ENCODE results near the gene ZNF436. TPM values are rescaled to one million over a fixed set of nuclear protein-coding genes. Genes with fewer than 3 reads are reported as not detected.

The ZNF436 gene
- total and polyA plus RNA-seq, 2 of the 13 experiments (the other 11 are each of a cell fraction or from before 2014, with no cell fraction given), result 4.3 to 9.9 TPM

DNA sequence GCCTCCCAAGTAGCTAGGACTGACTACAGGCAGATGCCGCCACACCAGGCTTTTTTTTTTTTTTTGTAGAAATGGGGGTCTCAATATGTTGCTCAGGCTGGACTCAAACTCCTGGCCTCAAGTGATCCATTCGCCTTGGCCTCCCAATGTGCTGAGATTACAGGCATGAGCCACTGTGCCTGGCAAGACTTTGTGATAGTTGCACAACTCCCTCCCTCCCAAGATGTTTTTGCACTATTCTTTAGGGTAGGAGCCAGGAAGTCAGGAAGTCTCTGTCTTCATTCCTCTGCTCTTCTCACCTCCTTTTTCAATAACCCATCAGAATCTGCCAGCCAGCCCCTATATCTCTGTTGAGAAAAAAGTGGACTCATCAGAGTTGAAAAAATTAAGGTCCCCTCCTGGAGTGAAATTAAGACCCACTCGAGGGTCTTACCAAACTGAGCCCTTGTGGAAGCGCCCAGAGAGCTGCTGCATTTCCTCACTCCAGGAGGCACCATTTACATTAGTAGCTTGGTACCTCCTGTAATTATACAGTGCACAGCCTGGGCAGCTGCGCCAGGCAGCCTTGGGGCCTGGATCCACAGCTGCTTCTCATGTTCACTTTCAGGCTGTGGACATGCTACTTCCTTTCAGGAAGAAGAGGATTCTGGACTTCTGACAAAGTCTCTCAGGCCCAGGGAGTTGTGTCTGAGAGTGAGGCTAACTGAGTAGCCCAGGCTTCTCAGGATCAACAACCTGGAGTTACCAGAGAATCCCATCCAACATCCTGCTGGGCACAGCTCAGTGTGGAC is 30.9 kb upstream of the ZNF436 start (continued):
- TF ChIP-seq, protein P1, sequence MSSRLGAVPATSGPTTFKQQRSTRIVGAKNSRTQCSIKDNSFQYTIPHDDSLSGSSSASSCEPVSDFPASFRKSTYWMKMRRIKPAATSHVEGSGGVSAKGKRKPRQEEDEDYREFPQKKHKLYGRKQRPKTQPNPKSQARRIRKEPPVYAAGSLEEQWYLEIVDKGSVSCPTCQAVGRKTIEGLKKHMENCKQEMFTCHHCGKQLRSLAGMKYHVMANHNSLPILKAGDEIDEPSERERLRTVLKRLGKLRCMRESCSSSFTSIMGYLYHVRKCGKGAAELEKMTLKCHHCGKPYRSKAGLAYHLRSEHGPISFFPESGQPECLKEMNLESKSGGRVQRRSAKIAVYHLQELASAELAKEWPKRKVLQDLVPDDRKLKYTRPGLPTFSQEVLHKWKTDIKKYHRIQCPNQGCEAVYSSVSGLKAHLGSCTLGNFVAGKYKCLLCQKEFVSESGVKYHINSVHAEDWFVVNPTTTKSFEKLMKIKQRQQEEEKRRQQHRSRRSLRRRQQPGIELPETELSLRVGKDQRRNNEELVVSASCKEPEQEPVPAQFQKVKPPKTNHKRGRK (CRISPR knock-in tag; IDR thresholded peaks at IDR 0.05), result no peak
- TF ChIP-seq ZSCAN12 (CRISPR knock-in tag; IDR thresholded peaks at IDR 0.05) (no peak), KAT2B (IDR thresholded peaks at IDR 0.05; ENCODE audit: borderline replicate concordance, low read depth, low read length) (no peak)
- TF ChIP-seq, protein P2, sequence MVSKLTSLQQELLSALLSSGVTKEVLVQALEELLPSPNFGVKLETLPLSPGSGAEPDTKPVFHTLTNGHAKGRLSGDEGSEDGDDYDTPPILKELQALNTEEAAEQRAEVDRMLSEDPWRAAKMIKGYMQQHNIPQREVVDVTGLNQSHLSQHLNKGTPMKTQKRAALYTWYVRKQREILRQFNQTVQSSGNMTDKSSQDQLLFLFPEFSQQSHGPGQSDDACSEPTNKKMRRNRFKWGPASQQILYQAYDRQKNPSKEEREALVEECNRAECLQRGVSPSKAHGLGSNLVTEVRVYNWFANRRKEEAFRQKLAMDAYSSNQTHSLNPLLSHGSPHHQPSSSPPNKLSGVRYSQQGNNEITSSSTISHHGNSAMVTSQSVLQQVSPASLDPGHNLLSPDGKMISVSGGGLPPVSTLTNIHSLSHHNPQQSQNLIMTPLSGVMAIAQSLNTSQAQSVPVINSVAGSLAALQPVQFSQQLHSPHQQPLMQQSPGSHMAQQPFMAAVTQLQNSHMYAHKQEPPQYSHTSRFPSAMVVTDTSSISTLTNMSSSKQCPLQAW (CRISPR knock-in tag; IDR thresholded peaks at IDR 0.05), result no peak

DNA sequence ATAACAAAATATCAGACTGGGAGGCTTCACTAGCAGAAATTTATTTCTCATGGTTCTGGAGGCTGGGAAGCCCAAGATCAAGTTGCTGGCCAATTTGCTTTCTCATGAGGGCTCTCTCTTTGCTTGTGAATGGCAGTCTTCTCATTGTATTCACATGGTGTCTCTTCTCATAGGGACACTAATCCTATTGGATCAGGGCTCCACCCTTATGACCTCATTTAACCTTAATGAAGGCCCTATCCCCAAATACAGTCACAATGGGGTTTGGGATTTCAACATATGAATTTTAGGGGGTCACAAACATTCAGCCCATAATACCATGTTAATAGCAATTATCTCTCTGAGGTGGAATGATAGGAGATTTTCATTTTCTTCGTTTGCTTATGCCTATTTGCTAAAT is 29.6 kb upstream of the ZNF436 start:
- H3K27me3 ChIP-seq (ENCODE audit: control insufficient read depth in 1 of 2, insufficient read depth in 2 of 2, low read length in 2 of 2), result no peaks in the 10 kb centered on the region
- intact Hi-C loops (cut with micrococcal nuclease; ENCODE audit: unreplicated experiment) (no loop called here), in situ Hi-C loops (cut with HindIII; ENCODE audit: extremely low pct_ligation_motif_present, low pct_unique_long_range_greater_than_20kb) (no loop called here)
- FAIRE-seq (no peak), ATAC-seq (no peak), DNase-seq (ENCODE audit: low spot score) (no peak)
- ChIA-PET POLR2A (no interaction called here), CTCF (ENCODE audit: low intra/inter-chr PET ratio, low total read pairs) (no interaction called here)
- peaks cover 19% of the 10 kb centered on the region; the same call in 1 of the 2 replicates for H3K4me1 ChIP-seq (ENCODE audit: insufficient read depth, low read length)
- H3K79me2 ChIP-seq (ENCODE audit: insufficient read depth, low read length), result no peaks in the 10 kb centered on the region
- no peak overlapping the region for H3K9ac ChIP-seq (ENCODE audit: insufficient read depth, low read depth, low read length)
- no TSS peak for BruUV-seq (replicated peaks)
- TF ChIP-seq, protein P3, sequence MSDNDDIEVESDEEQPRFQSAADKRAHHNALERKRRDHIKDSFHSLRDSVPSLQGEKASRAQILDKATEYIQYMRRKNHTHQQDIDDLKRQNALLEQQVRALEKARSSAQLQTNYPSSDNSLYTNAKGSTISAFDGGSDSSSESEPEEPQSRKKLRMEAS (IDR thresholded peaks at IDR 0.05), result no peak
- peak; percentile 96 for TF ChIP-seq ZNF264 (CRISPR knock-in tag; IDR thresholded peaks at IDR 0.05)
- TF ChIP-seq, protein P4, sequence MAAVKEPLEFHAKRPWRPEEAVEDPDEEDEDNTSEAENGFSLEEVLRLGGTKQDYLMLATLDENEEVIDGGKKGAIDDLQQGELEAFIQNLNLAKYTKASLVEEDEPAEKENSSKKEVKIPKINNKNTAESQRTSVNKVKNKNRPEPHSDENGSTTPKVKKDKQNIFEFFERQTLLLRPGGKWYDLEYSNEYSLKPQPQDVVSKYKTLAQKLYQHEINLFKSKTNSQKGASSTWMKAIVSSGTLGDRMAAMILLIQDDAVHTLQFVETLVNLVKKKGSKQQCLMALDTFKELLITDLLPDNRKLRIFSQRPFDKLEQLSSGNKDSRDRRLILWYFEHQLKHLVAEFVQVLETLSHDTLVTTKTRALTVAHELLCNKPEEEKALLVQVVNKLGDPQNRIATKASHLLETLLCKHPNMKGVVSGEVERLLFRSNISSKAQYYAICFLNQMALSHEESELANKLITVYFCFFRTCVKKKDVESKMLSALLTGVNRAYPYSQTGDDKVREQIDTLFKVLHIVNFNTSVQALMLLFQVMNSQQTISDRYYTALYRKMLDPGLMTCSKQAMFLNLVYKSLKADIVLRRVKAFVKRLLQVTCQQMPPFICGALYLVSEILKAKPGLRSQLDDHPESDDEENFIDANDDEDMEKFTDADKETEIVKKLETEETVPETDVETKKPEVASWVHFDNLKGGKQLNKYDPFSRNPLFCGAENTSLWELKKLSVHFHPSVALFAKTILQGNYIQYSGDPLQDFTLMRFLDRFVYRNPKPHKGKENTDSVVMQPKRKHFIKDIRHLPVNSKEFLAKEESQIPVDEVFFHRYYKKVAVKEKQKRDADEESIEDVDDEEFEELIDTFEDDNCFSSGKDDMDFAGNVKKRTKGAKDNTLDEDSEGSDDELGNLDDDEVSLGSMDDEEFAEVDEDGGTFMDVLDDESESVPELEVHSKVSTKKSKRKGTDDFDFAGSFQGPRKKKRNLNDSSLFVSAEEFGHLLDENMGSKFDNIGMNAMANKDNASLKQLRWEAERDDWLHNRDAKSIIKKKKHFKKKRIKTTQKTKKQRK (IDR thresholded peaks at IDR 0.05; ENCODE audit: low read length), result no peak
- no peak overlapping the region for H2AFZ ChIP-seq (ENCODE audit: low read length)
- no peak overlapping the region for H3K4me2 ChIP-seq (ENCODE audit: low read depth, low read length)
- peaks cover 25 to 73% of the 10 kb centered on the region in 2 experiments for H3K36me3 ChIP-seq (replicated peaks in 1 of 2; ENCODE audit: control insufficient read depth in 1 of 2, insufficient read depth in 2 of 2, low read length in 2 of 2)
- H4K20me1 ChIP-seq (ENCODE audit: insufficient read depth, low read length), result no peaks in the 10 kb centered on the region
- no peak overlapping the region for H3K27ac ChIP-seq (ENCODE audit: extremely low read length, insufficient read depth, low read length)
- 100% methylated on average over 1 of the region's 1 CpG for WGBS (ENCODE audit: low lambda C conversion rate)
- no peaks in the 10 kb centered on the region for H3K9me3 ChIP-seq (ENCODE audit: low read length)
- no peak overlapping the region for H3K4me3 ChIP-seq (replicated peaks in 1 of 3; ENCODE audit: insufficient read depth in 1 of 3, low read depth in 2 of 3, low read length in 3 of 3)

All from HepG2 (cell line).